Spleen (tissue), 7 donors: Measurements from ENCODE around the gene CCDC149.

Experiments
- POLR2A ChIP-seq, 3 donors: fragments of 450-650 bp; IDR thresholded peaks; one replicate each; pipeline ENCODE4 v1.5.1; 2017; ENCODE audit warnings: antibody characterized with exemption in 3 of 3, mild to moderate bottlenecking in 1 of 3
- TF ChIP-seq, protein P1 (sequence below), 11 experiments: fragments of 200-600 bp in 7 of 11; fragments of 450-650 bp in 4 of 11; sonication (generic) in 4 of 11; IDR thresholded peaks in 8 of 11; conservative IDR thresholded peaks in 3 of 11; 1 replicate in 7 of 11; 2 replicates in 4 of 11; pipeline versions ENCODE4 v1.4.0 to v1.8.0; 2016 to 2021; ENCODE audit warnings: antibody characterized with exemption in 11 of 11, inconsistent platforms in 4 of 11, mild to moderate bottlenecking in 1 of 11
- donor health status: DM: no; HTN: no; CAD: no; lungs with moderate emphysema.
- donor health status: DM: no; HTN: no; CAD: no.
- donor health status: DM: no; HTN: no; CAD: no.

DNA sequence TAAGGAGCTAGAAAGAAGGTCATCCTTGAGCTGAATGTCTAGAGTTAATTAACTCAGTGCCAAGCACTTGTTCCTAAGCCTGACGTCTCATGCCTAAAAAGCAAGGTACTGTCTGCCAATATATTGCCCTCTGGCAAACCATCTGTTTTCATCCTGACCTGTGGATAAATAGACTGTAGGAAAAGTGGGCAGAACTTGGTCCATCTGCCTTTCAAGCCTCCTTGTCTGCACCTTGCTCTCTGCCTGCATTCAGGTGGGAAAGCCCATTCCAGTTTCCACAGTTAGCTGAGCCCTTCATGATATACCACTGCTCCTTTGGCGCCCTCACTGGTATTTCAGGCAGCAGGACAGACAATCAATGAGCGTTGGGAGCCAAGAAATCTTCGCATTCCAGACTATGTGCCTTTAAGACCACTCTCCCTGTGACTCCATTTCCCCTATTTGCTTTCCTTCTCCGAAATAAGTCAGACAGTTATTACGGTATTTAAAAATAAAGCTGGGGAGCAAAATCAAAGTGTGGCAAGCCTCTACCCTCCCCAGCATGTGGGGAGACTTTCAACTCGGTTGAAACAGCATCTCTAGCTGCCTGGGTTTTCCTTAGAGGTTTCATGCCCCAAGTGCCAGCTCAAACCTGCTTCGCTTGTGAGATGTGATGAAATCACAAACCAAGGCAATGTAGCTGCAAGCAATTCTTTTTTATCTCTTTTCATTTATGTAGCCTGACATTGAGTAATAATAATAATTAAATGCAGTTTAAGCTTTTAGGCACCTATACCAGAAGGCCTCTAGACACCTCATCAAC is 2.5 kb upstream of the CCDC149 start:
- no peak for TF ChIP-seq POLR2A (IDR thresholded peaks at IDR 0.05)
- TF ChIP-seq, protein P1, sequence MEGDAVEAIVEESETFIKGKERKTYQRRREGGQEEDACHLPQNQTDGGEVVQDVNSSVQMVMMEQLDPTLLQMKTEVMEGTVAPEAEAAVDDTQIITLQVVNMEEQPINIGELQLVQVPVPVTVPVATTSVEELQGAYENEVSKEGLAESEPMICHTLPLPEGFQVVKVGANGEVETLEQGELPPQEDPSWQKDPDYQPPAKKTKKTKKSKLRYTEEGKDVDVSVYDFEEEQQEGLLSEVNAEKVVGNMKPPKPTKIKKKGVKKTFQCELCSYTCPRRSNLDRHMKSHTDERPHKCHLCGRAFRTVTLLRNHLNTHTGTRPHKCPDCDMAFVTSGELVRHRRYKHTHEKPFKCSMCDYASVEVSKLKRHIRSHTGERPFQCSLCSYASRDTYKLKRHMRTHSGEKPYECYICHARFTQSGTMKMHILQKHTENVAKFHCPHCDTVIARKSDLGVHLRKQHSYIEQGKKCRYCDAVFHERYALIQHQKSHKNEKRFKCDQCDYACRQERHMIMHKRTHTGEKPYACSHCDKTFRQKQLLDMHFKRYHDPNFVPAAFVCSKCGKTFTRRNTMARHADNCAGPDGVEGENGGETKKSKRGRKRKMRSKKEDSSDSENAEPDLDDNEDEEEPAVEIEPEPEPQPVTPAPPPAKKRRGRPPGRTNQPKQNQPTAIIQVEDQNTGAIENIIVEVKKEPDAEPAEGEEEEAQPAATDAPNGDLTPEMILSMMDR (IDR thresholded peaks at IDR 0.05 in 8 of 11, conservative IDR thresholded peaks at IDR 0.05 in 3 of 11) = no peak
